GM12875 (cell line): Measurements from ENCODE around the gene PLAC9.

ENCODE experiments used
- H3K4me3 ChIP-seq: one replicate; pipeline ENCODE4 v1.5.1; 2011; ENCODE audit warnings: low read depth, low read length, control low read depth
- CTCF ChIP-seq: IDR thresholded peaks from 2 replicates; pipeline ENCODE4 v1.5.1; 2011; ENCODE audit warnings: low read depth, mild to moderate bottlenecking, control low read depth, inconsistent platforms, low read length, moderate library complexity, borderline replicate concordance; ENCODE audit not compliant: insufficient read depth

PLAC9 gene

GRCh38 chr10:80157561-80157960, 25.0 kb downstream of the PLAC9 start:
- H3K4me3 ChIP-seq, result no peak overlapping the region
- TF ChIP-seq CTCF, result no peak

- no peak overlapping the region for H3K4me3 ChIP-seq
- no peak for TF ChIP-seq CTCF
Measured at GRCh38 chr10:80158126-80158525, 25.6 kb downstream of the PLAC9 start.

GRCh38 chr10:80158598-80159127, 26.1 kb downstream of the PLAC9 start:
- no peak overlapping the region for H3K4me3 ChIP-seq
- TF ChIP-seq CTCF, result no peak

- no peak for TF ChIP-seq CTCF
- no peak overlapping the region for H3K4me3 ChIP-seq
Measured at GRCh38 chr10:80159166-80159873, 26.8 kb downstream of the PLAC9 start.

GRCh38 chr10:80160361-80161320, 28.1 kb downstream of the PLAC9 start:
- H3K4me3 ChIP-seq, result no peak overlapping the region
- no peak for TF ChIP-seq CTCF

GRCh38 chr10:80161321-80162083, 29.0 kb downstream of the PLAC9 start:
- no peak for TF ChIP-seq CTCF
- no peak overlapping the region for H3K4me3 ChIP-seq
